Smooth muscle cell (in vitro differentiated cells): ENCODE data around the gene TUBG2. TPM values are rescaled to one million over a fixed set of nuclear protein-coding genes. Genes with fewer than 3 reads are reported as not detected.
A peak's percentile ranks its signal among the peaks of the same experiment; 100 is the strongest.

Source experiments
- DNase-seq: peaks from one replicate; lab custom pipeline; 2025; ENCODE audit not compliant: unreplicated experiment; lab: John Stamatoyannopoulos, UW
- H2AFZ ChIP-seq: fragments of 200-600 bp; sonication (generic); 2 replicates; pipeline ENCODE4 v1.6.0; 2016; ENCODE audit warnings: antibody characterized with exemption, low read depth, mild to moderate bottlenecking
- H3F3A ChIP-seq: fragments of 200-600 bp; sonication (generic); 2 replicates; pipeline ENCODE4 v1.6.0; 2017; ENCODE audit warnings: antibody characterized with exemption, low read depth
- H3K27ac ChIP-seq: fragments of 200-600 bp; sonication (generic); 2 replicates; pipeline ENCODE4 v1.5.1; 2016; ENCODE audit warnings: low read depth, mild to moderate bottlenecking
- H3K27me3 ChIP-seq: fragments of 200-600 bp; sonication (generic); 2 replicates; pipeline ENCODE4 v1.6.1; 2016; ENCODE audit warnings: low read depth, mild to moderate bottlenecking
- H3K36me3 ChIP-seq: fragments of 200-600 bp; sonication (generic); 2 replicates; pipeline ENCODE4 v1.5.1; 2016; ENCODE audit warnings: low read depth
- H3K4me1 ChIP-seq: fragments of 200-600 bp; sonication (generic); 2 replicates; pipeline ENCODE4 v1.5.1; 2016; ENCODE audit warnings: low read depth
- H3K4me2 ChIP-seq: fragments of 200-600 bp; sonication (generic); 2 replicates; pipeline ENCODE4 v1.6.0; 2016; ENCODE audit warnings: mild to moderate bottlenecking
- H3K4me3 ChIP-seq: fragments of 200-600 bp; sonication (generic); 2 replicates; pipeline ENCODE4 v1.5.1; 2016; ENCODE audit warnings: mild to moderate bottlenecking
- H3K79me2 ChIP-seq: fragments of 200-600 bp; sonication (generic); 2 replicates; pipeline ENCODE4 v1.6.0; 2016; ENCODE audit warnings: low read depth, mild to moderate bottlenecking
- H3K9ac ChIP-seq: fragments of 200-600 bp; sonication (generic); 2 replicates; pipeline ENCODE4 v1.6.0; 2016; ENCODE audit warnings: low read depth
- H3K9me3 ChIP-seq: fragments of 200-600 bp; sonication (generic); replicated peaks from 2 replicates; pipeline ENCODE4 v1.5.1; 2016; ENCODE audit warnings: low read depth
- H4K20me1 ChIP-seq: fragments of 200-600 bp; sonication (generic); 2 replicates; pipeline ENCODE4 v1.6.0; 2016; ENCODE audit warnings: low read depth
- CTCF ChIP-seq: fragments of 200-600 bp; sonication (generic); IDR thresholded peaks from 2 replicates; pipeline ENCODE4 v1.5.1; 2017; ENCODE audit warnings: borderline replicate concordance, mild to moderate bottlenecking, antibody characterized with exemption; ENCODE audit not compliant: insufficient read depth, poor library complexity, severe bottlenecking
- whole genome bisulfite sequencing: methylation state at CpG from one replicate; pipeline ENCODE4 v1.1.7; 2016; ENCODE audit warnings: low lambda C conversion rate; 5-methylcytosine and 5-hydroxymethylcytosine counted together
- polyA plus RNA-seq: library from polyadenylated mRNA; unstranded; fragments of >200 nt; fragmentation: Nextera tagmentation; extraction: Ambion mirVana; gene quantifications from 2 replicates; pipeline ENCODE4 v1.2.1, GENCODE V29; 2016
- total RNA-seq: library from RNA; depleted of rRNA; stranded (reverse); fragments of >200 nt; gene quantifications from 2 replicates; pipeline ENCODE4 v1.2.3, GENCODE V29; 2014

Gene TUBG2
- total and polyA plus RNA-seq, 2 experiments from 2014 or later: 23.1 to 42.3 TPM

DNA sequence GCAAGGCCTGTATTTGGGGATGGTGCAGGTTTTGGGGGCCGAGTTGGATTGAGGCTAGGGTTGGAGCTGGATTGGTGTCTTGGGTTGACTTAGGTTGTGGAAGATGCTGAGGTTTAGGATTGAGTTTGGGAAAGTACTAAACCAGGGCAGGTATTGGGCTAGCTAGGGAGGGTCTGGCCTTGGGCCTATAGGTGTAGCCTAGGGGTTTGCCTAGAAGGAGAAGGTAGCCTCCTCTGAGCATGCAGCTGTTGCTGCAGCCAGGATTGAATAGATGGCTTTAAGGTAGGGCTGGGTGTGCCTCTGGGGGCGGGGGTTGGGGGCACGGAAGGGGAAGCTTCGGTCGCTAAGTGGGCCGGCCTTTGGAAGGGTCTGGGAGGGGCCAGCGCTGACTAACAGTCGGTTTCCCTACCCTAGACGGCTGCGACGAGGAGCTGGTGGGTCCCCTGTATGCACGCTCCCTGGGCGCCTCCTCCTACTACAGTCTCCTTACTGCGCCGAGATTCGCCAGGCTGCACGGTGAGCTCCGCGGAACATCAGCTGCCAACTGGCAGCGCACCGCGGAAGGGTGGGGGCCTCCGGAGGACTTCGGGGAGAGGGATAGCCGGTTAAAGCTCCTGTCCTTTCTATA lies 24.4 kb downstream of the TUBG2 start:
- no peaks in the 10 kb centered on the region for H3K9me3 ChIP-seq
- WGBS: 63% methylated on average over 10 of the region's 25 CpGs
- no peaks in the 10 kb centered on the region for H3K79me2 ChIP-seq
- DNase-seq: no peak
- no peak for TF ChIP-seq CTCF
- peak overlapping the region; percentile 86 for H3K4me2 ChIP-seq
- H3K4me1 ChIP-seq: peaks cover 25% of the 10 kb centered on the region
- H3F3A ChIP-seq: peaks cover 20% of the 10 kb centered on the region
- H3K9ac ChIP-seq: no peak overlapping the region
- H3K4me3 ChIP-seq: peak overlapping the region; percentile 54
- H3K36me3 ChIP-seq: no peaks in the 10 kb centered on the region
- H3K27me3 ChIP-seq: no peaks in the 10 kb centered on the region
- H4K20me1 ChIP-seq: peaks cover 7% of the 10 kb centered on the region
- H3K27ac ChIP-seq: no peak overlapping the region
- no peak overlapping the region for H2AFZ ChIP-seq

DNA sequence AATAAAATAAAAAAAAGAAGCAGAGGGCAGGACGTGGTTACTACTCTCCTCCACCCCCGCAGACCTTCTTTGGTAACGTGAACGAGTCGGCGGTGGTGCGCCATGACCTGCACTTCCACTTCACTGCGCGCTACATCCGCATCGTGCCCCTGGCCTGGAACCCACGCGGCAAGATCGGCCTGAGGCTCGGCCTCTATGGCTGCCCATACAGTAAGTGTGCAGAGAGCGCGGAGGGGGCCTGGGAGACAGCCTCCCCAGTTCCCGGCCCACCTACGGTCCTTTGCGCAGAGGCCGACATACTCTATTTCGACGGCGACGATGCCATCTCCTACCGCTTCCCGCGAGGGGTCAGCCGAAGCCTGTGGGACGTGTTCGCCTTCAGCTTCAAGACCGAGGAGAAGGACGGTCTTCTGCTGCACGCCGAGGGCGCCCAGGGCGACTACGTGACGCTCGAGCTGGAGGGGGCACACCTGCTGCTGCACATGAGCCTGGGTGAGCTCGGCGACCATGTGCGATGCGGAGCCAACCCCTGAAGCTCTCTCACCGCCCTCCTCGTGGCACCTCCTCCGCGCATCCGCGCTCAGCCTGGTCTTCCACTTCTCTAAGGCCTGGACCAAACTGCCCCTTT lies 26.0 kb downstream of the TUBG2 start:
- no peak for DNase-seq
- Histone ChIP-seq H3K9me3 (no peaks in the 10 kb centered on the region), H3K27me3 (no peaks in the 10 kb centered on the region), H4K20me1 (peaks cover 7% of the 10 kb centered on the region), H3F3A (peaks cover 8% of the 10 kb centered on the region), H3K4me2 (no peak overlapping the region), H3K79me2 (no peaks in the 10 kb centered on the region), H3K27ac (no peak overlapping the region), H2AFZ (no peak overlapping the region), H3K4me1 (peaks cover 11% of the 10 kb centered on the region), H3K9ac (no peak overlapping the region), H3K4me3 (no peak overlapping the region), H3K36me3 (no peaks in the 10 kb centered on the region)
- whole genome bisulfite sequencing: 97% methylated on average over 50 of the region's 50 CpGs
- no peak for TF ChIP-seq CTCF

GRCh38 chr17:42685831-42686230 lies 26.7 kb downstream of the TUBG2 start:
- no peaks in the 10 kb centered on the region for H3K36me3 ChIP-seq
- TF ChIP-seq CTCF: no peak
- peaks cover 7% of the 10 kb centered on the region for H4K20me1 ChIP-seq
- H3K27ac ChIP-seq: no peak overlapping the region
- peaks cover 8% of the 10 kb centered on the region for H3F3A ChIP-seq
- no peaks in the 10 kb centered on the region for H3K79me2 ChIP-seq
- H3K4me2 ChIP-seq: no peak overlapping the region
- H3K9me3 ChIP-seq: no peaks in the 10 kb centered on the region
- no peaks in the 10 kb centered on the region for H3K27me3 ChIP-seq
- peaks cover 8% of the 10 kb centered on the region for H3K4me1 ChIP-seq
- 90% methylated on average over 14 of the region's 14 CpGs for WGBS
- no peak overlapping the region for H2AFZ ChIP-seq
- no peak for DNase-seq
- no peak overlapping the region for H3K9ac ChIP-seq
- no peak overlapping the region for H3K4me3 ChIP-seq
